ENCODE data around the gene DLX1.

DLX1 gene

DNA sequence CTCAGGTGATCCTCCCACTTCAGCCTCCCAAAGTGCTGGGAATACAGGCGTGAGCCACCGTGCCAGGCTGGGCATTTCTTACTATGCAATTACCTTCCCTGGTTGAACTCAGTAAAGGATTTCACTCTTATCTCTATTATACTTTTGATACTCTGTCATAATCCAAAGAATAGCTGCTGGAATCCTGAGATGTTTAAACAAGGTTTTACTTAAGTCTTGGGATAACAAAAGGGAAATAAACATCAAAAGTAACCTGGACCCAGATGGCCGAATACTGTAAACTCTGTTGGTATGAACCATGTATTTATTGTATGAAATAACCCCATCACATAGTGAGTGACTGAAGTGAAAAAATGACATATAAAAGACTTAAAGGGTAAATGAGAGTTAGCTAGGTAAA lies 29.3 kb downstream of the DLX1 start:
- TF ChIP-seq, protein P1, sequence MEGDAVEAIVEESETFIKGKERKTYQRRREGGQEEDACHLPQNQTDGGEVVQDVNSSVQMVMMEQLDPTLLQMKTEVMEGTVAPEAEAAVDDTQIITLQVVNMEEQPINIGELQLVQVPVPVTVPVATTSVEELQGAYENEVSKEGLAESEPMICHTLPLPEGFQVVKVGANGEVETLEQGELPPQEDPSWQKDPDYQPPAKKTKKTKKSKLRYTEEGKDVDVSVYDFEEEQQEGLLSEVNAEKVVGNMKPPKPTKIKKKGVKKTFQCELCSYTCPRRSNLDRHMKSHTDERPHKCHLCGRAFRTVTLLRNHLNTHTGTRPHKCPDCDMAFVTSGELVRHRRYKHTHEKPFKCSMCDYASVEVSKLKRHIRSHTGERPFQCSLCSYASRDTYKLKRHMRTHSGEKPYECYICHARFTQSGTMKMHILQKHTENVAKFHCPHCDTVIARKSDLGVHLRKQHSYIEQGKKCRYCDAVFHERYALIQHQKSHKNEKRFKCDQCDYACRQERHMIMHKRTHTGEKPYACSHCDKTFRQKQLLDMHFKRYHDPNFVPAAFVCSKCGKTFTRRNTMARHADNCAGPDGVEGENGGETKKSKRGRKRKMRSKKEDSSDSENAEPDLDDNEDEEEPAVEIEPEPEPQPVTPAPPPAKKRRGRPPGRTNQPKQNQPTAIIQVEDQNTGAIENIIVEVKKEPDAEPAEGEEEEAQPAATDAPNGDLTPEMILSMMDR (IDR thresholded peaks at IDR 0.05), result no peak
- no peak for TF ChIP-seq ZFX (IDR thresholded peaks at IDR 0.05; ENCODE audit: borderline replicate concordance)

DNA sequence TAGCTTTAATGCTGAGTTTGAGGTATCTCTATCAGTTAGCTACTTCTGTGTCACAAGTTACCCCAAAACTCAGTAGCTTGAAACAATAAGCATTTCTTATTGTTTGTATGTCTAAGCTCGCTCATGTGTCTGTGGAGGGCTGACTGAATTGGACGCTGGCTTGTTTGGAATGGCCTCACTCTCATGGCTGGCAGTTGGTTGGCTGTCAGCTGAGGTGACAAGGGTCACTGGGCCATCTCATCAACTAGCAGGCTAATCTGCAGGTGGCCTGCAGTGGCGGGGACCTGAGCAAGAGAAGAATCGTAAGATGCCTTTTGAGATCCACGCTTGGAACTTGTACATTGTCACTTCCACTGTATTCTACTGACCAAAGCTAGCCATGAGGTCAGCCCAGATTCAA lies 30.8 kb downstream of the DLX1 start:
- no peak overlapping the region for H3K27ac ChIP-seq
- TF ChIP-seq ZFX (IDR thresholded peaks at IDR 0.05; ENCODE audit: borderline replicate concordance), result no peak
- TF ChIP-seq, protein P1 (IDR thresholded peaks at IDR 0.05), result no peak

More for the DNA sequence above, 29.3 kb downstream of the DLX1 start:
- no peak overlapping the region for H3K27ac ChIP-seq

DNA sequence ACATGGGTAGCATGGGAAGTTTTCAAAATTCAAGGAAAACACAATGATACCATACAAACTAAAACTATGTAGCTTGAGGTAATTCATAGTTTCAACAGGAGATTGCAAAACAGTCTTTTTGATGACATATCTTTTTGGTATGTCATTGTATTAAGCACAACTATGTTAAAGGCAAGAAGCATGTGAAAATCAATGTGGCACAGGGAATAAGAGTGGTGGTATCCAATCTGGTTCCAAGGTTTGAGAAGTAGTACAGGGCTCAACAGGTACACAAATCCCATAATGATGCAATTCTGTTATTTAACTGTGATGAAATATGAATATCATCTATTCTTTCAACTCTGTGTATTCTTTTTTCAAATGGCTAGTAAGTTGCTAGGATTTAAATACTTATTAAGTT lies 33.8 kb downstream of the DLX1 start:
- TF ChIP-seq, protein P1 (IDR thresholded peaks at IDR 0.05), result no peak
- no peak for TF ChIP-seq ZFX (IDR thresholded peaks at IDR 0.05; ENCODE audit: borderline replicate concordance)
- H3K27ac ChIP-seq, result no peak overlapping the region

DNA sequence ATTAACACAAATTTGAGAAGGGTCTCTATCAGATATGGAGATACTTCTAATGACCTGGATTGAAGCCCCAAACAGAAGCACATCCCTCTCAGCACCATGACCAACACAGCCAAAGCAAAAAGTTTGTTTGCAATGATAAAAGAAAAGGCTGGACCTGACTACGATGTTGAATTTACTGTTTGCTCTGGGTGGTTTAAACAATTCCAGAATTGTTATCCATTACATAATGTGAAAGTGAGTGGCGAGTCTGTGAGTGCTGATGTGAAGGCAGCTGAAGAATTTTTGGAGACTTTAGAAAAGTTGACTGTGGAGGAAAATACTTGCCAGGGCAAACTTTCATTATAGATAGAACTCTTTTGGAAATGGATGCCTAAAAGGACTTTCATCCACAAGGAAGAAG lies 34.8 kb downstream of the DLX1 start:
- no peak for TF ChIP-seq ZFX (IDR thresholded peaks at IDR 0.05; ENCODE audit: borderline replicate concordance)
- TF ChIP-seq, protein P1 (IDR thresholded peaks at IDR 0.05), result no peak
- H3K27ac ChIP-seq, result no peak overlapping the region

DNA sequence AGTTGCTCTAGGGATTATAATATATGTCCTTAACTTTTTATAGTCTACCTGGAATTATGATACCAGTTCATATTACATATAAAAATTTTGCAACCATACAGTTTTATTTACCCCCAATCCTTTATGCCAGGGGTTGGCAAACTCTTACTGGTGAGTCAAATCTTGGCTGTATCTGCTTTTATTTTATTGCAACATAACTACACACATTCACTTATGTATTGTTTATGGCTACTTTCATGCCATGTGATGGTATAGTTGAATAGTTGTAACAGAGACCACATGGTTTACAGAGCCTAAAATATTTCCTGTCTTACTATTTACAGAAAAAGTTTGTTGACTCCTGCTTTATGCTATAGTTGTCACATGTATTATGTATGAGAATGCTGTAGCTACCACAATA lies 43.2 kb downstream of the DLX1 start:
- H3K27ac ChIP-seq, result no peak overlapping the region
- TF ChIP-seq, protein P1 (IDR thresholded peaks at IDR 0.05), result no peak
- no peak for TF ChIP-seq ZFX (IDR thresholded peaks at IDR 0.05; ENCODE audit: borderline replicate concordance)

DNA sequence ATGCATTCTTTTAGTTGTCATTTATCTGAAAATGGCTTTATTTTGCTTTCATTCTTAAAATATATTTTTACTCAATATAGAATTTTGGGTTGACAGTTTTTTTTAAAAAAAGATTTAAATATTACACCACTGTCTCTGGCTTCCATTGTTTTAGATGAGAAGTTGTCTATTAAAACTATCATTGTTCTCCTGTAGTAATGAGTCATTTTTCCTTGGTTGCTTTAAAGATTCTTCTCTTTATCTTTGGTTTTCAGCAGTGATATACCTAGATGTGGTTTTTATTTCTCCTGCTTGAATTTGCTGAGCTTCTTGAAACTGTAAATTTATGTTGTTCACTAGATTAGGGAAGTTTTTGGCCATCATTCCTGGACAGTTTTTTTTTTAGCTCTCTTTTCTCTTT lies 44.1 kb downstream of the DLX1 start:
- TF ChIP-seq ZFX (IDR thresholded peaks at IDR 0.05; ENCODE audit: borderline replicate concordance), result no peak
- TF ChIP-seq, protein P1 (IDR thresholded peaks at IDR 0.05), result no peak

DNA sequence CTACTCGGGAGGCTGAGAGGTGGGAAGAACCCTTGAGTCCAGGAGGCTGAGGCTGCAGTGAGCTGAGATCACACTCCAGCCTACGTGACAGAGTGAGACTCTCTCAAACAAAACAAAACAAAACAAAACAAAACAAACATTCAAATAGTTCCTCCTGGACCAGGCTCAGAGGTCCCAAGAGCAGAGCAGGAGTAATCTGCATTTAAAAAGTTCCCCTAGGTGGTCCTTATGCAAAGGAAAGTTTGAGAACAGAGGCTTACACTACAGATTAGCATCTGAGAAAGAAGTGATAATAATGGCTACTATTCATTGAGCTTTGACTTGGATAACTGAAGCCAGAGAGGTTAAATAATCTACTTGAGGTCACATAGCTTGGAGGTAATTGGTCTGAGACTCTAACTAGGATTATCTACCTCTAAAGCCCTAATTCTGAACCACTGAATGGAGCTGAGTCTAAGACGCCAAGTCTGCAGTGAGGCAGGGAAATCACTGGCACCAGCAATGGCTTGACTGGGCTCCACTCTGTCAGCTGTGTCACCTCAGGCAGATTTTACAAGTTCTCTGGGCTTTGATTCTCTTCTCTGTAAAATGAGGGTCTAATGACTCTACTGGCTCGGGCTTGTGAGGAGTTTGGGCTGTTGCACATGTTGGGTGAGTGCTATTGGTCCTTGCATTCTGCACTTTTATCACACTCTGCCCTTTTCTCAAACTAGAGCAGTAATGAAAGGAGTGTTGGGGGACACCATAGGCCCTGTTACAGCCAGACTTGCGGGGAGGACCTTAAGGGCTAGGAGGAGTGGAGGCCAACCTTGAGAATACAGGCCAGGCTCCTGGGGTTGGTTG lies 46.6 kb downstream of the DLX1 start:
- no peak for TF ChIP-seq ZFX (IDR thresholded peaks at IDR 0.05; ENCODE audit: borderline replicate concordance)
- TF ChIP-seq, protein P1 (IDR thresholded peaks at IDR 0.05), result no peak
- H3K27ac ChIP-seq, result no peak overlapping the region

More for the DNA sequence above, 44.1 kb downstream of the DLX1 start:
- no peak overlapping the region for H3K27ac ChIP-seq

All from 22Rv1 (cell line).